ENCODE data around the gene RPS5.
A peak's percentile ranks its signal among the peaks of the same experiment; 100 is the strongest.
"Not testable (repeated sequence)": the region's sequence is repeated elsewhere in the genome, so short reads cannot be mapped to it uniquely, and the experiment has no call there.

The RPS5 gene

DNA sequence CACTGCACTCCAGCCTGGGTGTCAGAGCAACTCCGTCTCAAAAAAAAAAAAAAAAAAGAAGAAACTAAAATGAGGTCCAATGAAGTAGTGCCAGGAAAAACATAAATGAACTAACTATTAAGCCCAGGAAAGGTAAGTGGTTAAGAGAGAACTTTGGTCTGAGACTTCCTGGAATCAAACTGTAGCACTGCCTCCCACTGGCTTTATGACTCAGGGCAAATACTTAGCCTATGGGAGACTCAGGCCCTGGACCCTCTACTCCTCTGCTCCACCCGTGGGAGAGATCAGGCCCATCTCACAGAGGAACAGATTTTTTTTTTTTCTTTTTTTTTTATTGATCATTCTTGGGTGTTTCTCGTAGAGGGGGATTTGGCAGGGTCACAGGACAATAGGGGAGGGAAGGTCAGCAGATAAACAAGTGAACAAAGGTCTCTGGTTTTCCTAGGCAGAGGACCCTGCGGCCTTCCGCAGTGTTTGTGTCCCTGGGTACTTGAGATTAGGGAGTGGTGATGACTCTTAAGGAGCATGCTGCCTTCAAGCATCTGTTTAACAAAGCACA lies 16.9 kb downstream of the RPS5 start:
- not testable (repeated sequence) for DNase-seq (ENCODE audit: low read depth in 1 of 2, low spot score in 1 of 2)

DNA sequence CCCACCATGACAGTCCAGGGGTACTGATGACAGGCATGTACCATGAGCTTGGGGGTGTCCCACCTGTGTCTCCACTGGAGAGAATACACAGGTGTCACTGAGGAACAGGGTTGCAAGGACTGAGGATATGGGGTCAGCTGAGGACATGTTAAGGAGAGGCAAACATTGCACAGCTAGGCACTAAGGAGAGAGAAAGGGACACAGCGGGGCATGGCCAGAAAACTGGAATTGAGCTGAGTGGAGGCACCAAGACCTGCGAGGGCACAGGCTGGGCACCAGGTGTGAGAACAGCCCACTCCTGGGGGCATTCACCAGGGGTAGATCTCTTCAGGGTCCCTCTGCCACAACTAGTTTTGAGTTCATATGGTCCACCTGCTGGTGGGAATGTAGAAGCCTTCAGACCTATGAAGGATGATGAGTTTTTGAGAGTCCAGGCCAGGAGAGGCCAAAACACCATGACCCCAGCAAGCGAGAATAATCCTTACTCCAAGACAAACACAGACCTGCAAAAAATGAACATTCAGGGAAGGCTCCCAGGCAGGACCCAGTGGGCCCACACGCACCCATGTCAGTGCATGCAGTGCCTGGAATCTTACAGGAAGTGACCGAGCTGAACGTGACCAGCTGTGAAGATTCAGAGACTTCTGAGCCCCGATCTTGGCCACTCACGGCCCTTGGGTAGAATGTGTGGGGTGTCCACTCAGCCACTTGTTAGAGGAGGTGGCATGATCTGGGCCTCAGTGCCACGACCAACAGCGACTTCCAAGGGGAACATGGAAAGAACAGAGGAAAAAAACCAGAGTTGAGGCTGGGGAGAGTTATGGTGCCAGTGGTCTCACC lies 20.0 kb downstream of the RPS5 start:
- no peak for DNase-seq (ENCODE audit: low read depth in 1 of 2, low spot score in 1 of 2)

DNA sequence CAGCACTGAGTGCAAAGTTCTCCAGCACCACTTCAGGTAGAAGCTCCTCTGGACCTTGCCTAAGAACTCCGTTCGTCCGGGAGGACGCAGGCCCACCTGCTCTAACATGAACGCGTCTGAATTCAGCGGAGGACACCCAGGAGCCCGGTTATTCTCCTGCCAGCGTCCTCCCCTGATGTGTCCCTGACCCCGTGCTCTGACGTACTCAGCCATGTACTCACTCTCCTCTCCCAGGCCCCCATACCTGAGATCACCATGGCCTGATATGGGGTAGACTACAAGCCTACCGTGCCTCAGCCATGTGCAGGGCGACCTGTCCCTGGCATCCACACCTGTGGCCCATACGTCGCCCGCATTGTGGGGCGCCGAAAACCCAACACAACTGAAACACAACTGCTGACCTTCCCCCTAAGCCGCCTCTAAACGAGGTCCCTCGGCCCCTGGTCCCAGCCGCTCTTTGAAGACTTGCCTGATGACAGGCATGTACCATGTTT lies 20.6 kb downstream of the RPS5 start:
- DNase-seq (ENCODE audit: low read depth in 1 of 2, low spot score in 1 of 2): no peak

DNA sequence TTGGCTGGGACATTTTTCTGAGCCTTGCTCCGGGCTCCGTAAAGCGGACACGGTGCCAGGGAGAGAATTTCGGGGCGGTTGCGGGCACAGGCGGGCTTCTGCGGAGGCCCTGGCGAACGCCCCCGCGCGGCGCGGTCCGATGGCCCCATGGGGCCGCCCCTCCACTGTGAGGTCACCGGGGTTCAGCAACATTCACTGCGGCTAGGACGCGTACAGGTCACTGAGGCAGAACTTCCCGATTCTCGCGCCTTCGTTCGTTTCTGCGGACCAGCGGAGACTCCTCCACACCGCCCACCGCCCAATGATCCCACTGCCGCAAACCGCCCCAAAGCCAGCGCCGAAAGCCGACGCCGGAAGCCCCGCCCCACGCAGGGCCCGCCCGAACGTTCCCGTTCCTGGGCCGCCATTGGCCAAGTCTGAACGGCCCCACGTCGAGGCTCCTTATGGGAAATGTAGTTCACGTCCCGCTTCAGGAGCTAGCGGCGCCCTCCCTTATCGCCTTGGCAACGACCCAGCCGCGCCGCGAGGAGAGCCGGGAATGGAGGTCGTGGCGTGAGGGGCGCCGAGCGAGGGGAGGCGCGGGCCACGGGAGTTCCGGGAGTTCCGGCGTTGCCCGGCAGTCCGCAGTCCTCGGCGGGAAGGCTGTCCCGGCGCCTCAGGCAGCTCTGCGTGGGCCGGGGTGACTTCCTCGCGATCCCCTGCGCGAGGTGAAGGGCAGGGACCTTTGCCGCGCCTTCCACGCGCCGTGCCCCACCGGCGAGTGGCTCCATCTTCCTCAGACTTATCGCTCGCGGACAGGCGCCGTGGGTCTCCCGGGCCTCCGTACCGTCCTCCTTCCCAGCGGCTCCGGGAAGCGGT lies 21.3 kb downstream of the RPS5 start, which contains the start of gene ZNF584:
TSS of gene ZNF584 (plus strand) at position 498 of the 858 bp plus-strand sequence. CDS start 499 bp downstream, outside the sequence.
- peak; percentile 86 to 91 for DNase-seq (ENCODE audit: low read depth in 1 of 2, low spot score in 1 of 2)

DNA sequence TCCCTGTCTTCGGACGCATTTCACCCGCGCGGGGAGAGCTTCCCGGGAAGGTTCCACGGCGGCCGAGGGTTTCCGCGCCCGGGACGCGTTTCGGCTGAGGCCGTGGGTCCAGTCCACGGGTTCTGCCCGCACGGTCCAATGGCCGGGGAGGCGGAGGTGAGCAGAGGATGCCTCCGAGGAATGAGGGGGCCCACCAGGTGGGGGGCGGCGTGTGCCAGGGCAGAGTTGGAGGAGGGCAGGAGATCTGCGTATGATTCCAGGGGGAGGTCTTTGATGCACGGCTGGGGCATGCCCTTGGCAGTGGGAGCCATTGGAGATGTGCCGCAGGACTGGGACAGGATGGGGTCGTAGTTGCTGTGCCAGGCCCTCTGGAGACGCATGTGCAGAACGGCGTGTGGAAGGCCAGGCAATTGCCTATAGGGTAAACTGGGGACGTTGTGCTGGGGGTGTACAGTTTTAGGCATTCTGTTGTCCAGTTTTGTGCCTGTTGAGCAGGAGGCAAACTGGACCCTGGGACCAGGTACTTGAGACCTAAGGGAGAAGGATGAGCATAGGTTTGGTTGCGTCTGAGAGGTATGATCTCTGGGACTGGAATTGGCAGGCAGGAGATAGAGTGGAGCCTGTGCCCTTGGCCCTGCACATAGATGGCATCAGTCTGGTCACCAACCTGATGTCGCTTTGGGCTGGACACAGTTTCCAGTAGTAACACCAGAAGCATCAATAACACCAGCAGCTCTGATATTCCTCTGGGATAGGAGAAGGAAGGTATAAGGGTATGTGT lies 22.1 kb downstream of the RPS5 start:
- no peak for DNase-seq (ENCODE audit: low read depth in 1 of 2, low spot score in 1 of 2)

DNA sequence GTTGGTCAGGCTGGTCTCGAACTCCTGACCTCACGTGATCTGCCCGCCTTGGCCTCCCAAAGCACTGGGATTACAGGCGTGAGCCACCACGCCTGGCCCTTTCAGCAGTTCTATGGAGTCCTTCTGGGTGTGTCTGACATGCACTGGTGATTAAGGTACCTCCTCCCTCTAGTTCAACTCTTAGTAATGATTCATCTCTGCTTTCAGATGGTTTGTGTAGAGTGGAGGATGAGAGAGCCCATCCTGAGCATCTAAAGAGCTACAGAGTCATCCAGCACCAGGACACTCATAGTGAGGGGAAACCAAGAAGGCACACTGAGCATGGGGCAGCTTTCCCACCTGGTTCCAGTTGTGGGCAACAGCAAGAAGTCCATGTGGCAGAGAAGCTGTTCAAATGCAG lies 29.5 kb downstream of the RPS5 start:
- no peak for DNase-seq (ENCODE audit: low read depth in 1 of 2, low spot score in 1 of 2)

DNA sequence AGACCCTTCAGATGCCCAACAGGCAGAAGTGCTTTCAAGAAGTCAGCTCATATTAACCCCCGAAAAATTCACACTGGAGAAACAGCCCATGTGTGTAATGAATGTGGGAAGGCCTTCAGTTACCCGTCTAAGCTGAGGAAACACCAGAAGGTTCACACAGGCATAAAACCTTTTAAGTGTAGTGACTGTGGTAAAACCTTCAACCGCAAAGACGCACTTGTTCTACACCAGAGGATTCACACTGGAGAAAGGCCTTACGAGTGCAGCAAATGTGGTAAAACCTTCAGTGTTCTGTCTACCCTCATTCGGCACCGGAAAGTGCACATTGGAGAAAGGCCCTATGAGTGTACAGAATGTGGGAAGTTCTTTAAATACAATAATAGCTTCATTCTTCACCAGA lies 30.0 kb downstream of the RPS5 start:
- DNase-seq (ENCODE audit: low read depth in 1 of 2, low spot score in 1 of 2): no peak

DNA sequence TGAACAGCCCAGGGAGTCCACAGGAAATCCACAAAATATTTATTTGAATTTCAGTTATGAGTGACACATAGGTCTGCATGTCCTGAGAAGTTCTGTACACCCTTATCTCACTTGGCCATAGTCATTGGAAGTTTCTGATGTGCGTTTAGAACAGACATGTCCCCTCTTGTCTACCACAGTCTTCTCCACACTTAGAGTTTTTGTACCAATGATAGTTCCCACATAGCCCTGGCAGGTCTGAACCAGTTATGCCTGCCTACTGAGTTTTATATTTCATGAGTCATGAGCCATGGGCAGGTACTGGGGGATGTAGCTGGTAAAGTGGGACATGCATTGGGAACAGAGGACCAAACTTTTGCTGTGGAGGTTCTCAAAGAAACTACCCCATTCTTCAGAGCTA lies 41.5 kb downstream of the RPS5 start:
- DNase-seq (ENCODE audit: low read depth in 1 of 2, low spot score in 1 of 2): no peak

DNA sequence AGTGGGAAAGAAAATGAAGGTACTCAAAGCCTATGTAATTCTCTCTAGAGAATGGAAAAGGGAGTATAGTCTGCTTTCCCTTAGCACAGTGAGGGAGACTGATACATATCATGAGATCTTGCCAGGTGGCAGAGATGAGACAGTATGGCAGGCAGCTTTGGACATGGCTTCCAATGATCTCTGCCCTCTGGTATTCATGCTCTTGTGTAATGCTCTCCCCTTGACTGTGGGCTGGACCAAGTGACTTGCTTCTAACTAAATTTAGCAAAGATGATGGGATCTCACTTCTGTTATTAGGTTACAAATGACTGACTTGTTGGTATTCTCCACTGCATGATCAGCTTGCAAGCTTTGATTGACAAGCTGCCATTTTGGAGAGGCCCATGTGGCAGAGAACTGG lies 42.7 kb downstream of the RPS5 start:
- DNase-seq (ENCODE audit: low read depth in 1 of 2, low spot score in 1 of 2): no peak

DNA sequence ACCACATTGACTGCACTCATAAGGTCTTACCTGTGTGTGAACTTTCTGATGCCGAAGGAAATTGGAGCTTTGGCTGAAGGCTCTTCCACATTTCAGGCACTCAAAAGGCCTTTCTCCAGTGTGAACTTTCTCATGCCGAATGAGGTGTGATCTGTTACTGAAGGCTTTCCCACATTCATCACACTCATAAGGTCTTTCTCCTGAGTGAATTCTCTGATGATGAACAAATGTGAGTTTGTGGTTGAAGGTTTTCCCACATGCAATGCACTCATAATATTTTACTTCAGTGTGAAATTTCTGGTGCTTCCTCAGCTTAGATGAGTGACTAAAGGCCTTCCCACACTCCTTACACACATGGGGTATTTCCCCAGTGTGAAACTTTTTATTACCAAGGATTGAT lies 47.1 kb downstream of the RPS5 start:
- DNase-seq (ENCODE audit: low read depth in 1 of 2, low spot score in 1 of 2): no peak

DNA sequence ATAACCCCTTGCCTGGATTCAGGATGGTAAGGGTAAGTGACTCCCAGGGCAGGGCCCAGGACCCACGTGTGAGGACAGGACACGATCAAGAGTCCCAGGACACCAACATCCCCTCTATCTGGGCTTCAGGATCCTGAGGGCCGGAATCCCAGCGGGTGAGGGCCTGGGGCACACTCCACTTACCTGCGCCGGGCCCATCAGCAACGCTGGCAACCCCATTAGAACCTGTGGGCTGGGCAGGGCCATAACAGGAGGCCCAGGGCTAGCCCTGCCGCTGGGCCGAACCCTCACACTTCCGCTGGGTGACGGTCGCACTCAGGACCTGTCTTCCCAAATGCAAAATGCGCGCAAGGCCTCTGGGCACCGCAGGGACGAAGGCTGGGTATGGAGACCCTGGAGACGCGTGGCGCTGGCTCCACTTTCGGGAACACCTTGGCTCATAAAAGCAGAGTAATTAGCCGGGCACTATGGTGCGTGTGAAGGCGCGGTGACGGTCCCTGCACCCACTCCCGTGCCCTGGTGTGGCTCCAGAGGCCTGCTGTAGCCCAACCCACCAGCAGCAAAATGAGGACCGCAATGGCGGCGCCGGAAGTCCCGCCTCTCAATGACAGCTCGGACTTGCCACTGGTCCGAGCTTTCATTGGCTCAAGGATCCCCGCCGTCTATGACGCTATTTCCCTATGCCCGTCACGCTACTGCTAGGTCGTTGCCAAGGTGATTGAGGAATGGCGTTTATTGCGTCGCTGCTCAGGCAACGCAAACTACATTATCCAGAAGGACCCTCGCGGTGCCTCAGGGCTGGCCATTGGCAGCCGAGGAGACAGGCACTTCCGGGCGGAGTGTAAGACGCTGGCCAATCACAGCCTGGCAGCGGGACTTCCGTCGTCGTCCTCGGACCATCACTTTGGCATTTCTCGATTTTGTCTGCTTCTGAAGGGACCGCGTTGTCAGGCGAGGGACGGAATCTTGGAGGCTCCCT lies 52.8 kb downstream of the RPS5 start, which contains the start of gene ZNF132:
TSS of gene ZNF132 (minus strand) at position 578 of the 979 bp plus-strand sequence. CDS start at position 246, 332 bp downstream.
- DNase-seq (ENCODE audit: low read depth in 1 of 2, low spot score in 1 of 2): peak; percentile 77 to 86

DNA sequence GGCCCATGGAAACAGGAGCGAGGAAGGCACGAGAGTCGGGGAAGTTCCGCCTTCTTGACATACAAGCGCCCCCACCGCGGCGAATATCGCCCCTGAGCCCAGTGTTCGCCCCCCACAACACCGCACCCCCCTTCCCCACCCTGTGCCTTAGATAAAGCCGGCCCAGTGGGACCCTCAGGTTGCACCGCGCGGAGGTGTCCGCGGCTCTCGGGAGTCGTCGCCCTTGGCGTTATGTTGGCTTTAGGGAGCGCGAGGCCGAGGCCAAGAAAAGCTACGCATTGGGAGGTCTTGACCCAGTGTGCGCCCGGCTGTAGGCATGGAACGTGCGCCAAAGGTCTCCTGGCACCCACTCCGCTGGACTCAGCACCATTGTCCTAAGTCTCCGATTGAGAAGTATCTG lies 53.5 kb downstream of the RPS5 start:
- DNase-seq (ENCODE audit: low read depth in 1 of 2, low spot score in 1 of 2): no peak

DNA sequence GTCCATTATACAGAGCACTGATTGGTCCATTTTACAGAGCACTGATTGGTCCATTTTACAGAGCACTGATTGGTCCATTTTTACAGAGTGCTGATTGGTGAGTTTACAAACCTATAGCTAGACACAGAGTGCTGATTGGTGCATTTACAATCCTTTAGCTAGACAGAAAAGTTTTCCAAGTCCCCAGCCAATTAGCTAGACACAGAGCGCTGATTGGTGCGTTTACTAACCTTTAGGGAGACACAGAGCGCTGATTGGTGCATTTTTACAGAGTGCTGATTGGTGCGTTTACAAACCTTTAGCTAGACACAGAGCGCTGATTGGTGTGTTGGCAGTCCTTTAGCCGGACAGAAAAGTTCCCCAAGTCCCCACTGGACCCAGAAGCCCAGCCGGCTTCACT lies 55.9 kb downstream of the RPS5 start:
- DNase-seq (ENCODE audit: low read depth in 1 of 2, low spot score in 1 of 2): not testable (repeated sequence)

All from stimulated activated CD4-positive, alpha-beta T cell treated with anti-CD3 and anti-CD28 coated beads, Interleukin-15, amount 100 ng/mL, for 1 hour (primary cell).